Neural cell (in vitro differentiated cells): ENCODE measurements around the gene CTSK.

Experiments
- CTCF ChIP-seq: fragments of 450-650 bp; IDR thresholded peaks from 2 replicates; pipeline ENCODE4 v1.5.1; 2014; ENCODE audit warnings: antibody characterized with exemption, mild to moderate bottlenecking, moderate library complexity; ENCODE audit not compliant: poor library complexity, severe bottlenecking
- EP300 ChIP-seq: fragments of 450-650 bp; conservative IDR thresholded peaks from 2 replicates; pipeline ENCODE4 v1.6.1; 2014; ENCODE audit warnings: antibody characterized with exemption, mild to moderate bottlenecking, moderate library complexity; ENCODE audit not compliant: poor library complexity, severe bottlenecking
- EZH2 ChIP-seq: fragments of 200-600, 300-800 bp; shearing (Covaris generic), sonication (generic); IDR thresholded peaks from 2 replicates; pipeline ENCODE4 v1.6.1; 2014; ENCODE audit warnings: antibody characterized with exemption, low read length, borderline replicate concordance, mild to moderate bottlenecking; ENCODE audit not compliant: insufficient read depth, poor library complexity, severe bottlenecking
- POLR2AphosphoS5 ChIP-seq: IDR thresholded peaks from 2 replicates; pipeline ENCODE4 v1.6.1; 2012
- RAD21 ChIP-seq: fragments of 450-650 bp; conservative IDR thresholded peaks from 2 replicates; pipeline ENCODE4 v1.6.1; 2014; ENCODE audit warnings: antibody characterized with exemption, mild to moderate bottlenecking, moderate library complexity
- REST ChIP-seq: IDR thresholded peaks from 2 replicates; pipeline ENCODE4 v1.6.1; 2012; ENCODE audit warnings: borderline replicate concordance
- TAF1 ChIP-seq: IDR thresholded peaks from 2 replicates; pipeline ENCODE4 v1.6.1; 2012; ENCODE audit warnings: low read depth

DNA sequence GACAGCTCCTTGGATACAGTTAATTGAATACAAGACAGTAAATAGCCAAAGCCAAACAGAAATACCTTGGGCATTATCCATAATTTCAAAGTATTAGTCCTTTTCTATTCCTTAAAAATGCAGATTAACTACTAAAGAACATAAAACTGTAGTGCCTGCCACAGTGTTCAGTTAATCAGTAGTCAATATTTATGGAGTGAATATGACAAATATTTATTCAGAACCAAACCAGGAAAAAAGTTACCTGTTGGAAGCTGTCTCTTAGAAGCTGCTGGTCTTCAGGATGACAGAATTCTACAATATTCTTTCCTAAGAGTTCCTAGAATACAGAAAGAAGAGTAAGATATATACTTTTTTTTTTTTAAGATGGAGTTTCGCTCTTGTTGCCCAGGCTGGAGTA lies 18.2 kb upstream of the CTSK start:
- TF ChIP-seq EZH2 = no peak
- TF ChIP-seq CTCF = no peak
- TF ChIP-seq TAF1 = no peak
- no peak for TF ChIP-seq POLR2AphosphoS5
- no peak for TF ChIP-seq EP300
- no peak for TF ChIP-seq RAD21
- no peak for TF ChIP-seq REST
